ENCODE results near the gene ZNF605. TPM values are rescaled to one million over a fixed set of nuclear protein-coding genes. Genes with fewer than 3 reads are reported as not detected.
"Not testable (repeated sequence)": the region's sequence is repeated elsewhere in the genome, so short reads cannot be mapped to it uniquely, and the experiment has no call there.

ZNF605 gene
- total and polyA plus RNA-seq, 2 donors (not counting 1 experiment from before 2014, with no cell fraction given) = 6.0 to 21.7 TPM

DNA sequence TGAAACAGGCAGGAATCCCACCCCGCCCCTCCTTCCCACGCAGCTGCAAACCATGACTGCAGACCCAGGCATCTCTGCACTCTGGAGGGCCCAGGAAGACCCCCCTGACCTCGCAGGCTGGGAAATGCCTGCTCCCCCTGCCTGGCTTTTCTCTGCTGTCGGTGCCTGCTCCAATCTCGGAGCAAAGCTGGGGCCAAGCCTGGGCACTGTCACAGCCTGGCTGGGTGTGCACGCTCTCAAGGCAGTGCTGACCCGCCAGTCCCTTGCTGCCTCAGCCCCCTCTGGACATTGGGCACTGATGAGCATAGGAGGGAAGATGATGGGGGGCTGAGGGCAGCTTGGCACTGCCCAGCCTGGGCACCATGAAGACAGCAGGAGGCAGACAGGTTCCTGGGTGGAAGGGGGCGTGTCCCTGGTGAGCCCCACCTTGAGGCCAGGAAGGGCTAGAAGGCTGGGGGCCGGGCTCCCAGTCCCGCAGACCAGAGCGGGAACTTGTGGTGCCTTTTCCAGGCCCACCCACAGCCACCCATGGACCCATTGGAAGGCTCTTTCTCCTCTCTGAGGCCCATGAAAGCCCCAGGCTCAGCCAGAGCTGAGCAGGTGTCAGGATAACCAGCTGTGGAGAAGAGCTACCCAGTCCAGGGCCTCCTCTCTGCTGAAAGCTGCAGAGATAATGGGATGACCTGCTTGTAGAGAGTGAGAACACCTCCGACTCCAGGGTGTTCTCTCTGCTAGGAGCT lies 10.7 kb upstream of the ZNF605 start:
- Histone ChIP-seq H3K27me3 (replicated peaks in 1 of 4; ENCODE audit: control extremely low read depth in 1 of 4, control insufficient read depth in 3 of 4, insufficient read depth in 4 of 4, low read length in 3 of 4) (no peaks in the 10 kb centered on the region), H3K9me3 (ENCODE audit: control extremely low read depth in 1 of 3, control insufficient read depth in 2 of 3, insufficient read depth in 1 of 3, low read length in 2 of 3) (peaks cover 0 to 61% (median 0%) of the 10 kb centered on the region in 3 donors), H3K36me3 (replicated peaks in 1 of 2; ENCODE audit: control extremely low read depth in 1 of 2, control insufficient read depth in 1 of 2, extremely low read depth in 1 of 2, insufficient read depth in 2 of 2, low read length in 1 of 2) (no peaks in the 10 kb centered on the region), H3K4me3 (ENCODE audit: control extremely low read depth in 1 of 5, extremely low read depth in 1 of 5, insufficient read depth in 1 of 5, low read depth in 2 of 5, low read length in 4 of 5) (no peak overlapping the region), H3K9ac (ENCODE audit: low read length) (no peak overlapping the region), H2AFZ (ENCODE audit: insufficient read depth, low read depth, low read length, poor library complexity, severe bottlenecking) (no peak overlapping the region), H3K4me2 (replicated peaks; ENCODE audit: low read depth, low read length, poor library complexity, severe bottlenecking) (no peak overlapping the region), H3K4me1 (ENCODE audit: control insufficient read depth in 2 of 2, insufficient read depth in 2 of 2, low read length in 2 of 2) (no peaks in the 10 kb centered on the region), H4K20me1 (ENCODE audit: control insufficient read depth, insufficient read depth, low read length, poor library complexity, severe bottlenecking) (no peaks in the 10 kb centered on the region), H3K79me2 (ENCODE audit: control insufficient read depth, insufficient read depth, low read length) (no peaks in the 10 kb centered on the region), H3K27ac (ENCODE audit: low read length in 2 of 2) (no peak overlapping the region)
- POLR2A ChIA-PET = no interaction called here
- H3K27ac Mint-ChIP-seq = no peak overlapping the region
- H3K27me3 Mint-ChIP-seq = no peaks in the 10 kb centered on the region
- intact Hi-C loops (cut with micrococcal nuclease) = no loop called here
- 97% methylated on average over 11 of the region's 12 CpGs for WGBS (ENCODE audit: insufficient coverage)
- no peak for ATAC-seq (ENCODE audit: low read depth)
- H3K9me3 Mint-ChIP-seq (ENCODE audit: insufficient read depth) = peaks cover 3% of the 10 kb centered on the region
- no peak overlapping the region for H3K4me3 Mint-ChIP-seq
- CTCF ChIA-PET = interaction anchor here (0.6 kb wide), 1 partner anchor 173 kb away, joined by 3 read pairs; no protein-coding TSS in a partner anchor
- no peak for DNase-seq
- TF ChIP-seq, protein P1, sequence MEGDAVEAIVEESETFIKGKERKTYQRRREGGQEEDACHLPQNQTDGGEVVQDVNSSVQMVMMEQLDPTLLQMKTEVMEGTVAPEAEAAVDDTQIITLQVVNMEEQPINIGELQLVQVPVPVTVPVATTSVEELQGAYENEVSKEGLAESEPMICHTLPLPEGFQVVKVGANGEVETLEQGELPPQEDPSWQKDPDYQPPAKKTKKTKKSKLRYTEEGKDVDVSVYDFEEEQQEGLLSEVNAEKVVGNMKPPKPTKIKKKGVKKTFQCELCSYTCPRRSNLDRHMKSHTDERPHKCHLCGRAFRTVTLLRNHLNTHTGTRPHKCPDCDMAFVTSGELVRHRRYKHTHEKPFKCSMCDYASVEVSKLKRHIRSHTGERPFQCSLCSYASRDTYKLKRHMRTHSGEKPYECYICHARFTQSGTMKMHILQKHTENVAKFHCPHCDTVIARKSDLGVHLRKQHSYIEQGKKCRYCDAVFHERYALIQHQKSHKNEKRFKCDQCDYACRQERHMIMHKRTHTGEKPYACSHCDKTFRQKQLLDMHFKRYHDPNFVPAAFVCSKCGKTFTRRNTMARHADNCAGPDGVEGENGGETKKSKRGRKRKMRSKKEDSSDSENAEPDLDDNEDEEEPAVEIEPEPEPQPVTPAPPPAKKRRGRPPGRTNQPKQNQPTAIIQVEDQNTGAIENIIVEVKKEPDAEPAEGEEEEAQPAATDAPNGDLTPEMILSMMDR (IDR thresholded peaks at IDR 0.05) = no peak
- TF ChIP-seq EZH2 (IDR thresholded peaks at IDR 0.05; ENCODE audit: borderline replicate concordance, insufficient read depth, low read depth, low read length, poor library complexity, severe bottlenecking) = no peak
- H3K4me1 Mint-ChIP-seq = no peaks in the 10 kb centered on the region

DNA sequence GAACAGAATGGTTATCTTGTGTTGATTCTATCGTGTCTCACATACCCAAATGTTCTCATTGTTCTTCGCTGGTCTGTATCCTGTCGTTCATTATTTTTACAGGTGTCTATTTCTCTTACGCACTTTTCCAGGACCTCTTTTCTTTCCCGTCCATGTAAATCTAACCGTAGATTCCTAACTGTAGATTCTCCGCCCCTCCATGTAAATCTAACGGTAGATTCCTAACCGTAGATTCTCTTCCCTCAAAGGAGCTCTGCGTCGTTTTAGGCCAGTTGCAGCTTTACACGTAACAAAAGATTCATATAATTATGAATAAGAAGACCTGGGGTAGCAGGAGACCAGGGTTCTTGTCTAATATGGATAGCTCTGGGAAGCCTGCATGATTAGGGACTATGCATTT lies 9.7 kb upstream of the ZNF605 start:
- H3K36me3 ChIP-seq (replicated peaks in 1 of 2; ENCODE audit: control extremely low read depth in 1 of 2, control insufficient read depth in 1 of 2, extremely low read depth in 1 of 2, insufficient read depth in 2 of 2, low read length in 1 of 2) = no peaks in the 10 kb centered on the region
- H3K4me2 ChIP-seq (replicated peaks; ENCODE audit: low read depth, low read length, poor library complexity, severe bottlenecking) = no peak overlapping the region
- no peak overlapping the region for H2AFZ ChIP-seq (ENCODE audit: insufficient read depth, low read depth, low read length, poor library complexity, severe bottlenecking)
- H3K27me3 Mint-ChIP-seq = no peaks in the 10 kb centered on the region
- no peak overlapping the region for H3K9ac ChIP-seq (ENCODE audit: low read length)
- H3K79me2 ChIP-seq (ENCODE audit: control insufficient read depth, insufficient read depth, low read length) = no peaks in the 10 kb centered on the region
- POLR2A ChIA-PET = no interaction called here
- CTCF ChIA-PET = no interaction called here
- ATAC-seq (ENCODE audit: low read depth) = no peak
- intact Hi-C loops (cut with micrococcal nuclease) = no loop called here
- no peak overlapping the region for H3K27ac ChIP-seq (ENCODE audit: low read length in 2 of 2)
- H3K4me1 ChIP-seq (ENCODE audit: control insufficient read depth in 2 of 2, insufficient read depth in 2 of 2, low read length in 2 of 2) = no peaks in the 10 kb centered on the region
- no peaks in the 10 kb centered on the region for H3K27me3 ChIP-seq (replicated peaks in 1 of 4; ENCODE audit: control extremely low read depth in 1 of 4, control insufficient read depth in 3 of 4, insufficient read depth in 4 of 4, low read length in 3 of 4)
- no peaks in the 10 kb centered on the region for H3K4me1 Mint-ChIP-seq
- no peak overlapping the region for H3K4me3 ChIP-seq (ENCODE audit: control extremely low read depth in 1 of 5, extremely low read depth in 1 of 5, insufficient read depth in 1 of 5, low read depth in 2 of 5, low read length in 4 of 5)
- no peak for DNase-seq
- no peaks in the 10 kb centered on the region for H4K20me1 ChIP-seq (ENCODE audit: control insufficient read depth, insufficient read depth, low read length, poor library complexity, severe bottlenecking)
- no peak overlapping the region for H3K27ac Mint-ChIP-seq
- H3K9me3 Mint-ChIP-seq (ENCODE audit: insufficient read depth) = peaks cover 3% of the 10 kb centered on the region
- H3K9me3 ChIP-seq (ENCODE audit: control extremely low read depth in 1 of 3, control insufficient read depth in 2 of 3, insufficient read depth in 1 of 3, low read length in 2 of 3) = peaks cover 0 to 57% (median 0%) of the 10 kb centered on the region in 3 donors
- H3K4me3 Mint-ChIP-seq = no peak overlapping the region
- TF ChIP-seq, protein P1 (IDR thresholded peaks at IDR 0.05) = no peak
- TF ChIP-seq EZH2 (IDR thresholded peaks at IDR 0.05; ENCODE audit: borderline replicate concordance, insufficient read depth, low read depth, low read length, poor library complexity, severe bottlenecking) = no peak
- WGBS (ENCODE audit: insufficient coverage) = 97% methylated on average over 6 of the region's 12 CpGs

DNA sequence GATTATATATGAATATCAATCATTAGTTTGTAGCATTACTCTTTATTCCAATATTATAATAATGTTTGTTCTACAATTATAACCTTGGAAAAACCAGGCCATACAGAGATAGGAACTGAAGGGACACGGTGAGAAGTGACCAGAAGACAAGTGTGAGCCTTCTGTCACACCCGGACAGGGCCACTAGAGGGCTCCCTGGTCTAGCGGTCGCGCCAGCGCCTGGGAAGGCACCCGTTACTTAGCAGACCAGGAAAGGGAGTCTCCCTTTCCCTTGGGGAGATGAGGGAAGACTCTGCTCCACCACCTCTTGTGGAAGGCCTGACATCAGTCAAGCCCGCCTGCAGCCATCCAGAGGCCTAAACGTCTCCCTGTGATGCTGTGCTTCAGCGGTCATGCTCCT lies 7.8 kb upstream of the ZNF605 start:
- H3K4me3 Mint-ChIP-seq; POLR2A ChIA-PET; H3K27ac ChIP-seq (ENCODE audit: low read length in 2 of 2); DNase-seq; H3K36me3 ChIP-seq (replicated peaks in 1 of 2; ENCODE audit: control extremely low read depth in 1 of 2, control insufficient read depth in 1 of 2, extremely low read depth in 1 of 2, insufficient read depth in 2 of 2, low read length in 1 of 2); H3K4me3 ChIP-seq (ENCODE audit: control extremely low read depth in 1 of 5, extremely low read depth in 1 of 5, insufficient read depth in 1 of 5, low read depth in 2 of 5, low read length in 4 of 5); H3K4me2 ChIP-seq (replicated peaks; ENCODE audit: low read depth, low read length, poor library complexity, severe bottlenecking); H3K79me2 ChIP-seq (ENCODE audit: control insufficient read depth, insufficient read depth, low read length); H3K4me1 Mint-ChIP-seq; H3K27me3 Mint-ChIP-seq; intact Hi-C loops (cut with micrococcal nuclease); H2AFZ ChIP-seq (ENCODE audit: insufficient read depth, low read depth, low read length, poor library complexity, severe bottlenecking); H3K4me1 ChIP-seq (ENCODE audit: control insufficient read depth in 2 of 2, insufficient read depth in 2 of 2, low read length in 2 of 2); H4K20me1 ChIP-seq (ENCODE audit: control insufficient read depth, insufficient read depth, low read length, poor library complexity, severe bottlenecking); H3K27ac Mint-ChIP-seq; H3K9ac ChIP-seq (ENCODE audit: low read length); ATAC-seq (ENCODE audit: low read depth); H3K9me3 Mint-ChIP-seq (ENCODE audit: insufficient read depth); H3K27me3 ChIP-seq (replicated peaks in 1 of 4; ENCODE audit: control extremely low read depth in 1 of 4, control insufficient read depth in 3 of 4, insufficient read depth in 4 of 4, low read length in 3 of 4): not testable (repeated sequence)
- H3K9me3 ChIP-seq (ENCODE audit: control extremely low read depth in 1 of 3, control insufficient read depth in 2 of 3, insufficient read depth in 1 of 3, low read length in 2 of 3) = peaks cover 0 to 47% (median 0%) of the 10 kb centered on the region in 3 donors
- CTCF ChIA-PET = interaction anchor here (0.6 kb wide), 1 partner anchor 45 kb away, joined by 4 read pairs; no protein-coding TSS in a partner anchor
- WGBS (ENCODE audit: insufficient coverage) = 100% methylated on average over 2 of the region's 10 CpGs

Data from B cell (primary cell).